ENCODE data around the gene HEPH. TPM values are rescaled to one million over a fixed set of nuclear protein-coding genes. Genes with fewer than 3 reads are reported as not detected.
"Not testable (repeated sequence)": the region's sequence is repeated elsewhere in the genome, so short reads cannot be mapped to it uniquely, and the experiment has no call there.

Gene HEPH, protein sequence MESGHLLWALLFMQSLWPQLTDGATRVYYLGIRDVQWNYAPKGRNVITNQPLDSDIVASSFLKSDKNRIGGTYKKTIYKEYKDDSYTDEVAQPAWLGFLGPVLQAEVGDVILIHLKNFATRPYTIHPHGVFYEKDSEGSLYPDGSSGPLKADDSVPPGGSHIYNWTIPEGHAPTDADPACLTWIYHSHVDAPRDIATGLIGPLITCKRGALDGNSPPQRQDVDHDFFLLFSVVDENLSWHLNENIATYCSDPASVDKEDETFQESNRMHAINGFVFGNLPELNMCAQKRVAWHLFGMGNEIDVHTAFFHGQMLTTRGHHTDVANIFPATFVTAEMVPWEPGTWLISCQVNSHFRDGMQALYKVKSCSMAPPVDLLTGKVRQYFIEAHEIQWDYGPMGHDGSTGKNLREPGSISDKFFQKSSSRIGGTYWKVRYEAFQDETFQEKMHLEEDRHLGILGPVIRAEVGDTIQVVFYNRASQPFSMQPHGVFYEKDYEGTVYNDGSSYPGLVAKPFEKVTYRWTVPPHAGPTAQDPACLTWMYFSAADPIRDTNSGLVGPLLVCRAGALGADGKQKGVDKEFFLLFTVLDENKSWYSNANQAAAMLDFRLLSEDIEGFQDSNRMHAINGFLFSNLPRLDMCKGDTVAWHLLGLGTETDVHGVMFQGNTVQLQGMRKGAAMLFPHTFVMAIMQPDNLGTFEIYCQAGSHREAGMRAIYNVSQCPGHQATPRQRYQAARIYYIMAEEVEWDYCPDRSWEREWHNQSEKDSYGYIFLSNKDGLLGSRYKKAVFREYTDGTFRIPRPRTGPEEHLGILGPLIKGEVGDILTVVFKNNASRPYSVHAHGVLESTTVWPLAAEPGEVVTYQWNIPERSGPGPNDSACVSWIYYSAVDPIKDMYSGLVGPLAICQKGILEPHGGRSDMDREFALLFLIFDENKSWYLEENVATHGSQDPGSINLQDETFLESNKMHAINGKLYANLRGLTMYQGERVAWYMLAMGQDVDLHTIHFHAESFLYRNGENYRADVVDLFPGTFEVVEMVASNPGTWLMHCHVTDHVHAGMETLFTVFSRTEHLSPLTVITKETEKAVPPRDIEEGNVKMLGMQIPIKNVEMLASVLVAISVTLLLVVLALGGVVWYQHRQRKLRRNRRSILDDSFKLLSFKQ
- 1 to 10 TPM in 1 of 4 donors, under 1 TPM in 2, not detected in 1; 0.29 to 1.2 (median 0.80) TPM for total RNA-seq

DNA sequence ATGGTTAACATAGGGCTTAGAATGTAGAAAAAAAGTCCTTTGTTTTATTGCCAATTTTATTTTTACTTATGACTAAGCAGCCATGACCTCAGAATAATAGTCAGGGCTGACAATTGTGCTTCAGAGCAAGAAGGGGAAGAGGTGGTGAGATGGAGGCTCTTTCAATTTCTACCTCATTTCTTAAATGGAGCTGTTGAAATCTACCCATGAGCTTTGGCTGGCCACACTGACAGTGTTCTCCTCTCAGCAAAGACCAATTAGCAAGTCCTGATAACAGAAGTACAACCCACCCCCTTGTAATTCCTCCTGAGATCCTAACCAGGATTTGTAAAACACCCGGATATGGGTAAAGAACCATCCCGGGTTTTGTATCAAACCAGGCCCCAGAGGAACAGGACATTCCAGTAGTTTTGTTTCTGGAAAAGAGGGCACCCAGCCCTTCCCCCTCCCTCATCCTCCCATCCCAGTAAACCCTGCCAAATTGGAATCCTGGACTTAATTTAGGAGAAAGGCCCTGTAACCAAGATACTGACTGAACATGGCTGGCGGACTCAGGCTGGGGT, at the start of gene HEPH:
Gene HEPH (plus strand): TSS at position 399 of the 563 bp plus-strand sequence. CDS start 6,324 bp downstream, outside the sequence.
- no peaks in the 10 kb centered on the region for H3K9me3 ChIP-seq
- in situ Hi-C loops (cut with MboI; ENCODE audit: low sequenced_read_pairs in 4 of 4) = loop anchor here in 1 of 4 donors (25.0 kb wide), 1 partner anchor 102 kb away; no protein-coding TSS in a partner anchor
- no peak for DNase-seq
- no peaks in the 10 kb centered on the region for H3K36me3 ChIP-seq
- H3K27ac ChIP-seq = no peak within 1 kb of the TSS
- intact Hi-C loops (cut with DNase I; ENCODE audit: low total_unique reads) = no loop called here
- no peak for ATAC-seq
- H3K4me3 ChIP-seq = no peak within 1 kb of the TSS
- H3K27me3 ChIP-seq = no peaks in the 10 kb centered on the region
- no peaks in the 10 kb centered on the region for H3K4me1 ChIP-seq
- no peak for TF ChIP-seq POLR2A (IDR thresholded peaks at IDR 0.05)
- TF ChIP-seq, protein P1, sequence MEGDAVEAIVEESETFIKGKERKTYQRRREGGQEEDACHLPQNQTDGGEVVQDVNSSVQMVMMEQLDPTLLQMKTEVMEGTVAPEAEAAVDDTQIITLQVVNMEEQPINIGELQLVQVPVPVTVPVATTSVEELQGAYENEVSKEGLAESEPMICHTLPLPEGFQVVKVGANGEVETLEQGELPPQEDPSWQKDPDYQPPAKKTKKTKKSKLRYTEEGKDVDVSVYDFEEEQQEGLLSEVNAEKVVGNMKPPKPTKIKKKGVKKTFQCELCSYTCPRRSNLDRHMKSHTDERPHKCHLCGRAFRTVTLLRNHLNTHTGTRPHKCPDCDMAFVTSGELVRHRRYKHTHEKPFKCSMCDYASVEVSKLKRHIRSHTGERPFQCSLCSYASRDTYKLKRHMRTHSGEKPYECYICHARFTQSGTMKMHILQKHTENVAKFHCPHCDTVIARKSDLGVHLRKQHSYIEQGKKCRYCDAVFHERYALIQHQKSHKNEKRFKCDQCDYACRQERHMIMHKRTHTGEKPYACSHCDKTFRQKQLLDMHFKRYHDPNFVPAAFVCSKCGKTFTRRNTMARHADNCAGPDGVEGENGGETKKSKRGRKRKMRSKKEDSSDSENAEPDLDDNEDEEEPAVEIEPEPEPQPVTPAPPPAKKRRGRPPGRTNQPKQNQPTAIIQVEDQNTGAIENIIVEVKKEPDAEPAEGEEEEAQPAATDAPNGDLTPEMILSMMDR (IDR thresholded peaks at IDR 0.05 in 4 of 5, conservative IDR thresholded peaks at IDR 0.05 in 1 of 5) = no peak

DNA sequence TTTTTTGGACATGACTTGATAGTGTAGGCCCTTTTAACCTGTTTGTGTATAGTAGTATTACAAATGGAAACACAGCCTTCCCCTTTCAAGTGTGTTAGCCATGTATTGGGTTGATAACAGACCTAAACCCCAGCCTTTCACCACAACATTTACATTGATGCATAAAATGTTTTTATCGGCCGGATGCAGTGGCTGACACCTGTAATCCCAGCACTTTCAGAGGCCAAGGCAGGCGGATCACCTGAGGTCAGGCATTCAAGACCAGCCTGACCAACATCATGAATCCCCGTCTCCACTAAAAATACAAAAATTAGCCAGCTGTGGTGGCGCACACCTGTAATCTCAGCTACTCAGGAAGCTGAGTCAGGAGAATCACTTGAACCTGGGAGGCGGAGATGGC, 45.3 kb upstream of the HEPH start:
- intact Hi-C loops (cut with DNase I; ENCODE audit: low total_unique reads); H3K4me3 ChIP-seq; H3K27ac ChIP-seq; ATAC-seq; H3K27me3 ChIP-seq; H3K36me3 ChIP-seq; in situ Hi-C loops (cut with MboI; ENCODE audit: low sequenced_read_pairs in 4 of 4); H3K4me1 ChIP-seq; H3K9me3 ChIP-seq; DNase-seq: not testable (repeated sequence)

GRCh38 chrX:66121354-66121753, 42.7 kb upstream of the HEPH start:
- H3K27ac ChIP-seq; H3K9me3 ChIP-seq; H3K4me3 ChIP-seq; H3K36me3 ChIP-seq; H3K27me3 ChIP-seq; in situ Hi-C loops (cut with MboI; ENCODE audit: low sequenced_read_pairs in 4 of 4); intact Hi-C loops (cut with DNase I; ENCODE audit: low total_unique reads); H3K4me1 ChIP-seq; ATAC-seq; DNase-seq: not testable (repeated sequence)

GRCh38 chrX:66126662-66127061, 37.4 kb upstream of the HEPH start:
- in situ Hi-C loops (cut with MboI; ENCODE audit: low sequenced_read_pairs in 4 of 4) (no loop called here), intact Hi-C loops (cut with DNase I; ENCODE audit: low total_unique reads) (no loop called here)
- DNase-seq (no peak), ATAC-seq (no peak)
- Histone ChIP-seq H3K36me3 (no peaks in the 10 kb centered on the region), H3K4me3 (no peak overlapping the region), H3K9me3 (no peaks in the 10 kb centered on the region), H3K27me3 (no peaks in the 10 kb centered on the region), H3K4me1 (no peaks in the 10 kb centered on the region), H3K27ac (no peak overlapping the region)
- no peak for TF ChIP-seq POLR2A (IDR thresholded peaks at IDR 0.05)
- TF ChIP-seq, protein P1 (IDR thresholded peaks at IDR 0.05 in 4 of 5, conservative IDR thresholded peaks at IDR 0.05 in 1 of 5) = no peak

DNA sequence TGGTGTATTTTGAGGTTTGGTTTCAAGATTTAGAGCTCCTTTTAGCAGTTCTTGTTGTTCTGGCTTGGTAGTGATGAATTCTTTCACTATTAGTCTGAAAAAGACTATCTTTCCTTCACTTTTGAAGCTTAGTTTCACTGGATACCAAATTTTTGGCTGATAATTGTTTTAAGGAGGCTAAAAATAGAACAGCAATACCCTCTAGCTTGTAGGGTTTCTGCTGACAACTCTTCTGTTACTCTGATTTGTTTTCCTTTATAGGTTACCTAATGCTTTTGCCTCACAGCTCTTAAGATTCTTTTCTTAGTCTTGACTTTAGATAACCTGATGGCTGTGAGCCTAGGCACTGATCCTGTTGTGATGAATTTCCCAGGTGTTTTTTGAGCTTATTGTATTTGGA, 33.6 kb upstream of the HEPH start:
- in situ Hi-C loops (cut with MboI; ENCODE audit: low sequenced_read_pairs in 4 of 4) (no loop called here), intact Hi-C loops (cut with DNase I; ENCODE audit: low total_unique reads) (no loop called here)
- H3K4me3 ChIP-seq = no peak overlapping the region
- no peak for TF ChIP-seq POLR2A (IDR thresholded peaks at IDR 0.05)
- TF ChIP-seq, protein P1 (IDR thresholded peaks at IDR 0.05 in 4 of 5, conservative IDR thresholded peaks at IDR 0.05 in 1 of 5) = no peak
- H3K9me3 ChIP-seq = no peaks in the 10 kb centered on the region
- DNase-seq (no peak), ATAC-seq (no peak)
- H3K27me3 ChIP-seq = no peaks in the 10 kb centered on the region
- H3K27ac ChIP-seq = no peak overlapping the region
- H3K4me1 ChIP-seq = no peaks in the 10 kb centered on the region
- H3K36me3 ChIP-seq = no peaks in the 10 kb centered on the region

DNA sequence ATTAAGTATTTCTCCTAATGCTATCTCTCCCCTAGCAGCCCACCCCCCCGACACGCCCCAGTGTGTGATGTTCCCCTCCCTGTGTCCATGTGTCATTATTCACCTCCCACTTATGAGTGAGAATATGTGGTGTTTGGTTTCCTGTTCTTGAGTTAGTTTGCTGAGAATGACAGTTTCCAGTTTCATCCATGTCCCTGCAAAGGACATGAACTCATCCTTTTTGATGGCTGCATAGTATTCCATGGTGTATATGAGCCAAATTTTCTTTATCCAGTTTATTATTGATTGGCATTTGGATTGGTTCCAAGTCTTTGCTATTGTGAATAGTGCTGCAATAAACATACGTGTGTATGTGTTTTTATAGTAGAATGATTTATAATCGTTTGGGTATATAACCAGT, 28.8 kb upstream of the HEPH start:
- H3K27me3 ChIP-seq; DNase-seq; H3K4me1 ChIP-seq; ATAC-seq; H3K36me3 ChIP-seq; intact Hi-C loops (cut with DNase I; ENCODE audit: low total_unique reads); H3K9me3 ChIP-seq; H3K27ac ChIP-seq; H3K4me3 ChIP-seq; in situ Hi-C loops (cut with MboI; ENCODE audit: low sequenced_read_pairs in 4 of 4): not testable (repeated sequence)
